WTC11 (cell line): ENCODE results near the gene SH3GL2.

Experiments used
- AFF4 ChIP-seq: sonication (generic); formaldehyde crosslinking; IDR thresholded peaks from 2 replicates; pipeline ENCODE4 v1.8.1; 2023; ENCODE audit warnings: mild to moderate bottlenecking, missing genetic modification reagents, borderline replicate concordance
- CTCF ChIP-seq: fragments of 200-600 bp; IDR thresholded peaks from 2 replicates; pipeline ENCODE4 v1.8.0; 2022; ENCODE audit warnings: antibody characterized with exemption

GRCh38 chr9:17600962-17601593 lies 22.2 kb downstream of the SH3GL2 start:
- TF ChIP-seq CTCF: no peak
- no peak for TF ChIP-seq AFF4 (CRISPR knock-in tag)
